ENCODE results near the gene ZNF846.

ZNF846 gene

GRCh38 chr19:9757544-9758501, 10.7 kb downstream of the ZNF846 start:
- no peaks in the 10 kb centered on the region for H3K27me3 ChIP-seq (replicated peaks; ENCODE audit: insufficient read depth, low read length)
- H3K4me1 ChIP-seq (ENCODE audit: low read length), result no peaks in the 10 kb centered on the region
- no peaks in the 10 kb centered on the region for H3K36me3 ChIP-seq (replicated peaks; ENCODE audit: insufficient read depth, low read length)
- TF ChIP-seq EZH2 (optimal IDR thresholded peaks at IDR 0.05; ENCODE audit: low read depth, low read length) (no peak), EZH2phosphoT487 (IDR thresholded peaks at IDR 0.05; ENCODE audit: low read length) (no peak)
- TF ChIP-seq, protein P1, sequence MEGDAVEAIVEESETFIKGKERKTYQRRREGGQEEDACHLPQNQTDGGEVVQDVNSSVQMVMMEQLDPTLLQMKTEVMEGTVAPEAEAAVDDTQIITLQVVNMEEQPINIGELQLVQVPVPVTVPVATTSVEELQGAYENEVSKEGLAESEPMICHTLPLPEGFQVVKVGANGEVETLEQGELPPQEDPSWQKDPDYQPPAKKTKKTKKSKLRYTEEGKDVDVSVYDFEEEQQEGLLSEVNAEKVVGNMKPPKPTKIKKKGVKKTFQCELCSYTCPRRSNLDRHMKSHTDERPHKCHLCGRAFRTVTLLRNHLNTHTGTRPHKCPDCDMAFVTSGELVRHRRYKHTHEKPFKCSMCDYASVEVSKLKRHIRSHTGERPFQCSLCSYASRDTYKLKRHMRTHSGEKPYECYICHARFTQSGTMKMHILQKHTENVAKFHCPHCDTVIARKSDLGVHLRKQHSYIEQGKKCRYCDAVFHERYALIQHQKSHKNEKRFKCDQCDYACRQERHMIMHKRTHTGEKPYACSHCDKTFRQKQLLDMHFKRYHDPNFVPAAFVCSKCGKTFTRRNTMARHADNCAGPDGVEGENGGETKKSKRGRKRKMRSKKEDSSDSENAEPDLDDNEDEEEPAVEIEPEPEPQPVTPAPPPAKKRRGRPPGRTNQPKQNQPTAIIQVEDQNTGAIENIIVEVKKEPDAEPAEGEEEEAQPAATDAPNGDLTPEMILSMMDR (IDR thresholded peaks at IDR 0.05; ENCODE audit: low read length), result no peak
- no peaks in the 10 kb centered on the region for H3K79me2 ChIP-seq (ENCODE audit: low read length)
- H3K9me3 ChIP-seq (replicated peaks; ENCODE audit: insufficient read depth, low read length), result no peaks in the 10 kb centered on the region
- no peak overlapping the region for H3K4me2 ChIP-seq (ENCODE audit: low read depth, low read length)
- DNase-seq, result no peak
- H3F3A ChIP-seq (ENCODE audit: insufficient read depth, low read length), result no peaks in the 10 kb centered on the region
- no peaks in the 10 kb centered on the region for H3K9me2 ChIP-seq (replicated peaks; ENCODE audit: insufficient read depth, low read length)
- H3K27ac ChIP-seq (ENCODE audit: low read length), result no peak overlapping the region
- H2AFZ ChIP-seq (ENCODE audit: low read length), result no peak overlapping the region
- no peak overlapping the region for H3K4me3 ChIP-seq (ENCODE audit: low read length)
- no peaks in the 10 kb centered on the region for H4K20me1 ChIP-seq (ENCODE audit: insufficient read depth, low read length)
- no peak overlapping the region for H3K9ac ChIP-seq (ENCODE audit: low read length)

DNA sequence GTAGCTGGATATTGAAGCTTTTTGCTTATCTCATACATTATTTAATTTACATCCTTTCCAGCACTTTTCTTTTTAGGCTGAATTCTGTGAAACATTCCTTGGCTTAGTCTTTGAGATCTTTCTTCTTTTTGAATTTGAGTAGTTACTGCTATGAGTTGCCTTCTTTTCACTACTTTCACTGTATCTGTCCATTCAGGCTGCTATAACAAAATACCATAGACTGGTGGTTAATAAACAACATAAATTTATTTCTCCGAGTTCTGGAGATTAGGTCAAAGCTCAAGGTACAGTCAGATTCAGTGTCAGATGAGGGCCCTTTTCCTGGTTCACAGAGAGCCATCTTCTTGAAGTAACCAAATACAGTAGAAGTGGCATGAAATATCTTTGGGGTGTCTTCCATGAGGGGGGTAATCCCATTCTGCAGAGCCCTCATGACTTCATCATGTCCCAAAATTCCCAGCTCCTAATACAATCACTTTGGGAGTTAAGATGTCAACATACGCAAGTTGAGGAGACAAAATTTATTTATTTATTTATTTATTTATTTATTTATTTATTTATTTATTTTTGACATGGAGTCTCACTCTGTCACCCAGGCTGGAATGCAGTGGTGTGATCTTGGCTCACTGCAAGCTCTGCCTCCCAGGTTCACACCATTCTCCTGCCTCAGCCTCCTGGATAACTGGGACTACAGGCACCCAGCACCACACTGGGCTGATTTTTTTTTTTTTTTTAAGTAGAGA, 15.7 kb downstream of the ZNF846 start:
- Histone ChIP-seq H3K27ac (ENCODE audit: low read length) (no peak overlapping the region), H2AFZ (ENCODE audit: low read length) (no peak overlapping the region), H3F3A (ENCODE audit: insufficient read depth, low read length) (no peaks in the 10 kb centered on the region), H3K4me2 (ENCODE audit: low read depth, low read length) (no peak overlapping the region), H3K4me1 (ENCODE audit: low read length) (no peaks in the 10 kb centered on the region), H3K36me3 (replicated peaks; ENCODE audit: insufficient read depth, low read length) (no peaks in the 10 kb centered on the region), H3K9me3 (replicated peaks; ENCODE audit: insufficient read depth, low read length) (no peaks in the 10 kb centered on the region), H3K9me2 (replicated peaks; ENCODE audit: insufficient read depth, low read length) (no peaks in the 10 kb centered on the region), H3K27me3 (replicated peaks; ENCODE audit: insufficient read depth, low read length) (no peaks in the 10 kb centered on the region), H3K4me3 (ENCODE audit: low read length) (no peak overlapping the region), H3K79me2 (ENCODE audit: low read length) (no peaks in the 10 kb centered on the region), H4K20me1 (ENCODE audit: insufficient read depth, low read length) (no peaks in the 10 kb centered on the region), H3K9ac (ENCODE audit: low read length) (no peak overlapping the region)
- no peak for DNase-seq
- TF ChIP-seq, protein P1 (IDR thresholded peaks at IDR 0.05; ENCODE audit: low read length), result no peak
- TF ChIP-seq EZH2 (optimal IDR thresholded peaks at IDR 0.05; ENCODE audit: low read depth, low read length), result no peak
- TF ChIP-seq EZH2phosphoT487 (IDR thresholded peaks at IDR 0.05; ENCODE audit: low read length), result no peak

GRCh38 chr19:9751446-9751845, 17.1 kb downstream of the ZNF846 start:
- Histone ChIP-seq H3K79me2 (ENCODE audit: low read length) (no peaks in the 10 kb centered on the region), H2AFZ (ENCODE audit: low read length) (no peak overlapping the region), H3K4me2 (ENCODE audit: low read depth, low read length) (no peak overlapping the region), H3K9me2 (replicated peaks; ENCODE audit: insufficient read depth, low read length) (no peaks in the 10 kb centered on the region), H3K9ac (ENCODE audit: low read length) (no peak overlapping the region), H4K20me1 (ENCODE audit: insufficient read depth, low read length) (no peaks in the 10 kb centered on the region), H3K4me3 (ENCODE audit: low read length) (no peak overlapping the region), H3K27ac (ENCODE audit: low read length) (no peak overlapping the region), H3K27me3 (replicated peaks; ENCODE audit: insufficient read depth, low read length) (no peaks in the 10 kb centered on the region), H3K36me3 (replicated peaks; ENCODE audit: insufficient read depth, low read length) (no peaks in the 10 kb centered on the region), H3K9me3 (replicated peaks; ENCODE audit: insufficient read depth, low read length) (no peaks in the 10 kb centered on the region), H3K4me1 (ENCODE audit: low read length) (no peaks in the 10 kb centered on the region), H3F3A (ENCODE audit: insufficient read depth, low read length) (no peaks in the 10 kb centered on the region)
- TF ChIP-seq, protein P1 (IDR thresholded peaks at IDR 0.05; ENCODE audit: low read length), result no peak
- no peak for TF ChIP-seq EZH2 (optimal IDR thresholded peaks at IDR 0.05; ENCODE audit: low read depth, low read length)
- no peak for TF ChIP-seq EZH2phosphoT487 (IDR thresholded peaks at IDR 0.05; ENCODE audit: low read length)
- no peak for DNase-seq

Data from MM.1S (cell line).